Amniotic stem cell (primary cell): Measurements from ENCODE around the gene AURKAIP1.
"Not testable (repeated sequence)": the region's sequence is repeated elsewhere in the genome, so short reads cannot be mapped to it uniquely, and the experiment has no call there.

Source experiments
- DNase-seq: peaks from one replicate; lab custom pipeline; 2025; lab: John Stamatoyannopoulos, UW

Gene AURKAIP1

DNA sequence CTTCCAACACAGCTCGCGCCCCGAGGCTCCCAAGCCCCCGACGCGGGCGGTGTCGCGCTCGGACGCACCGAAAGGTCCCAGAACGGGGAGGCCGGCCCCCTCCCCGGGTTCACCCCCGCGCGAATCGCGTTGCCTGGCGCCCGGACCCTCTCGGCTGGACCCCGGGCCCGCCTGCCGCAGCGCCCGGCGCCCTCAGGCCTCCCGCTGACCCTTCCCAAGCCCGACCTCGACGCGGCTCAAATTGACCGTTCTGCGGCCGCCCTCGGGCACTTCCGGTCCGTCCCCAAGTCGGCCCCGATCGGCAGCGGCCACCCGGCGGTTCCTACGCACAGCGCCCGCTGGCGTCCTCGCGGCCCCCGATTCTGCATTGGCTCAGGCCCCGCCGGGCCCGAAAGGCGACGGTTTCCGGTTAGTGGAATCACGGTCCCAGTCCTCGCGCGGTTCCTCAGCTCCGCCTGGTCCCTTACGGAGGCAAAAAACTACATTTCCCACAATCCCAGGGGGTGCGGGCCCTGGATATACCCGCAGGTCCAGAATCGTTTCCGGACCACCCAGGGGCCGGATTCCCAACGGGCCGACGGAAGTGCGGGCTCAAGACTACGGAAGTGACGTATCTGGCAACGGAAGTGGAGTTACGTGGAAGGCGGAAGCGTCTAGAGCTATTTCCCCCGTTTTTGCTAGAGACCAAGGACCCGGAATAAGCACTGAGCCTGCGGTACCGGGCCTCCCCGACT, at the start of gene AURKAIP1:
TSS of gene AURKAIP1 (minus strand) at position 279 of the 734 bp plus-strand sequence. CDS start 451 bp downstream, outside the sequence.
- DNase-seq, result peak; percentile 99

DNA sequence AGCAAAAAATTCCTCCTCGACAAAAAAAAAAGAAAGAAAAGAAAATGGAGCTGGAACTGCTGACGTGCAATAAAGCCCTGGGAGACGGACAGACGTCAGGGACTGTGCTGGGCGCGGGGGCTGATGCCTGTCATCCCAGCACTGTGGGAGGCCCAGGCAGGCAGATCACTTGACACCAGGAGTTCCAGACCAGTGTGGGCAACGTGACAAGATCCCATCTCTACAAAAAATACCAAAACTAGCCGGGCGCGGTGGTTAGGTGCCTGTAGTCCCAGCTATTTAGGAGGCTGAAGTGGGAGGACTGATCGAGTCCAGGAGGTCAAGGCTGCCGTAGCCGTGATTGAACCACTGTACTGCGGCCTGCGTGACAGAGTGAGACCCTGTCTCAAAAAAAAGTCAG, 49.7 kb upstream of the AURKAIP1 start:
- no peak for DNase-seq

- DNase-seq, result no peak
These were observed 48.2 kb upstream of the AURKAIP1 start for GRCh38 chr1:1423245-1423597.

DNA sequence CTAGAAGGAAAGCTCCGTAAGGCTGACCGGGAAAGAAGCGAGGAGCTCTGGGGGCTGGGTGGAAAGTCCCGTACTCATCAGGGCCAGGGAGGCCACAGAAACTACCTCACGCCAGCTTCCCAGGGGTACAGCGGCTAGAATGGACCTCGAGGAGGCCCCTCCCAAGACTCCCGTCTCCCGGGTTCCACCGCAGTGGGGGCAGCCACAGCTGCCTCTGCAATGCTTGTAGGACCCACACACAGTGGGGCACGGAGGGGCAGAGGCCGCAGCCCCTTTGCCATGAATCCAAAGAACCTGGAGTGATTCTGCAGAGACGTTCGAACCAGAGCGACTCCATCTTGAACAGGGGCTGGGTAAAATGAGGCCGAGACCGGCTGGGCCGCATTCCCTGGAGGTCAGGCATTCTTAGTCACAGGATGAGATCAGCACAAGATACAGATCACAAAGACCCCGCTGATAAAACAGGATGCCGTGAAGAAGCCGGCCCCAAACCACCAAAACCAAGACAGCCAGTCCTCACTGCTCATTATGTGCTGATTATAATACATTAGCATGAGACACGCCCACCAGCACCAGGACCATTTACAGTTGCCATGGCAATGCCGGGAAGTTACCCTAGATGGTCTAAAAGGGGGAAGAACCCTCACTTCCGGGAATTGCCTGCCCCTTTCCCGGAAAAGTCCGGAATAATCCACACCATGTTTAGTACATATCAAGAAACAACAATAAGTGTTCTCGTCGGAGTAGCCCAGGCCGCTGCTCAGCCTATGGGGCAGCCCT, 47.6 kb upstream of the AURKAIP1 start:
- no peak for DNase-seq

DNA sequence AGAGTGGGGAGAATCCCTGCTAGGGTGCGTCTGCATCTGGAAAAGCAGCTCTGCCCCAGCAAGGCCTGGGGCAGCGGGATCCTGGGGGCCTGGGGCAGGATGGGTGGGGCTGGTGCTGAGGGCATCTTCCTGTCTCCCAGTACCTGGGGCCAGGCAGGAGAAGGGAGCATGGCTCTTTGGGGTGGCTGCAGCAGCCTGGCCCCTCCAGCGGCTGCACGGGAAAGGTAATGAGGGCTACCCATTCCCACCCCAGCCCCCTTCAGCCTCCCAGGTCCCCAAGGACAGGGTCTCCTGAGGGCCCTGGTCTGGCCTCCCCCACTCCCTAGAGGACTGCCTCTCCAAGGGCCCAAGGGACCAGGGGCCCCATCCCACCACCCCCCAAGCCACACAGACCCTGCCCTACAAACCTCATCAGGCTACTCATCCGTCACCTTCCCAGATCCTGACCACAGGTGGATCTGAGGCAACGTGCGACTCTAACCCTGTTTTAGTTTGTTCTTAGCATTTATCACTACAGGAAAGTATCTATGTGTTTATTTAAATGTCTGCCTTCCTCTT, 47.0 kb upstream of the AURKAIP1 start:
- no peak for DNase-seq

- no peak for DNase-seq
These were observed 46.3 kb upstream of the AURKAIP1 start, which contains the start of gene ANKRD65 for GRCh38 chr1:1421147-1421906. TSS of gene ANKRD65 (minus strand) at chr1:1421276. CDS start at chr1:1421005, 271 bp downstream.

GRCh38 chr1:1420654-1421141, 45.7 kb upstream of the AURKAIP1 start:
- DNase-seq, result no peak

DNA sequence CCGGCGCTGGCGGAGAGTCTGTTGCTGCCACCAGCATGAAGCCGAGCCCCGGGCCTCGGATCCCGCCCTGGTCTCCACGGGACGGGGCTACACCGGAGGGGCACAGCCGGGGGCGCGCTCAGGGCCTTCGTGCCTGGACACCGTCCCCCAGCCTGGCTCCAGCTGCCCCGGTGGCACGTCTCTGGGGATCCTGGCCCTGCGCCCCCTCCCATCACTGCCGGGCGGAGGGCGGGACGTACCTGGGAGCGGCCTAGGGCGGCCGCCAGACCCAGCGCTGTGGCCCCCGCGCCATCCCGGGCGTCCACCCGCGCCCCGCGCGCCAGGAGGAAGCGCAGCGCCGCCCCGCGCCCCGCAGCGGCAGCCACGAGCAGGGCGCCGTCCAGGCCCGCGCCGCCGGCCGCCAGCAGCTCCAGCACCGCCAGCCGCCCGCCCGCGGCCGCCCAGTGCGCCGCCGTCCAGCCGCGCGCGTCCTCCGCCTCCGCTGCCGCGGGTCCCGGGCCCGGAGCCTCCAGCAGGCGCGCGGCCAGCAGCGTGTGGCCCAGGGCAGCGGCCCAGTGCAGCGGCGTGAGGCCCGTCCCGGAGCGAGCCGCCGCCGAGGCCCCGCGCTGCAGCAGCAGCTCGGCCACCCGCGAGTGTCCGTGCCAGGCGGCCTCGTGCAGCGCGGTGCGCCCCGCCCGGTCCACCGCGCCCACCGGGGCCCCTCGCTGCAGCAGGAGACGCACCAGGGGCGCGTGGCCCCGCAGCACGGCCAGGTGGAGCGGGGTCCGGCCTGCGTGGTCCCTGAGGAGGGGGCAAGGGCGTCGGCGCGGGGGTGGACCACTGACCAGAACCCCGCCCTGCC, 45.0 kb upstream of the AURKAIP1 start:
- DNase-seq, result no peak

DNA sequence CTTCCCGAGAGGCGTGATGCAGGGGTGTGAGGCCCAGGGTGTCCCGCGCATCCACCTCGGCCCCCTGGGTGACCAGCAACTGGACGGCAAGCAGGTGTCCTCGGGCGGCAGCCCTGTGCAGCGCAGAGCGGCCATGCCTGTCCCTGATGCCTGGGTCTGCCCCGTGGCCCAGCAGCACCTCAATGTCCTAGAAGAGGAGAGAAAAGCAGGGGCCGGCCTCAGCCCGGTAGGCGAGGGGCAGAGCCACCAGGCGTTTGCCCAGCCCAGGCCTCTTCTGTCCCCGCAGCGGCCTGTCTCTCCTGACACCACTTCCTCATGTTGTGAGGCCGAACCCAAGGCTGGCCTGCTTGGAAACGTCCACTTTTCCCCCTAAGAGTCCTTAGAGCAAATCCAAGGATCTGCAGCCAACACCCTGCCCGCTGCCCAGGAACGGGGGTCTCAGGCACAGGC, 44.4 kb upstream of the AURKAIP1 start:
- DNase-seq, result no peak

DNA sequence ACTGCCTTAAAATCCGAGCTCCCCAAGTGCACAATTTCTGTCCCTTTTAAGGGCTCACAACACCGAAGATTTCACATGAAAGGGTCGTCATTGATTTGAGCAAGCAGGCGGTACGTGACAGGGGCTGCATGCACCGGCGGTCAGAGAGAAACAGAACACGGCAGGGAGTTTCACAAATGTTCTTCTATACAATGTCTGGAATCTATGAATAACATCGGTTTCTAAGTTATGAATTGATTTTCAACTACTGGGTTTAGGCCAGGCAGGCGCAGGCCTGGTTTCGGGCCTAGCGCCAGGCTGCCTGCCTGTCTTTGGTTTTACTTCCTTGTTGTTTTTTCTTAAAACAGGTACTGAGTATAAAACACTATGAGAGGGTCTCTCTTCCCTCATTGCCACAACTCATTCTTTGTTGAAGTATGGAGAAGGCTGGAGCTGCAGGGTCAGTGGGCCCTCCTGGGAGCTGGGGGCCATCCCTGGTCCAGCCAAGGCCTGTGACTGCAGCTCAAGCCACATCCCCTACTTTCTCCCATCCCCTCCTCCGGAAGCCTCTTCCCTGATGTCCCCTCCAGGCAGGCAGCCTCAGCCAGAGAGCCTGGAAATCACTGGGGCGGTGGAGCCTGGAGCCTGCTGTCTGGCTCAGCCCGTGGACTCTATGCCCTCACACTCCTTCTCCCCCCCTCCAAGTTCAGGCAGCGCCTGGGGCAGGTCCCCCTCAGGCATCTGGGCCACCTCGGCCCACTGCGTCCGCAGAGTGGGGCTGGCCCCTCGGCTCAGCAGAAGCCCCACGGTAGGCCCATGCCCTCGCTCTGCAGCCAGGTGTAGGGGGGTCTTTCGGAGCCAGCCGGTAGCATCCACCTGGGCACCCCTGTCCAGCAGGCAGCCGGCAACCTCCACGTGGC, 43.7 kb upstream of the AURKAIP1 start:
- DNase-seq, result no peak

DNA sequence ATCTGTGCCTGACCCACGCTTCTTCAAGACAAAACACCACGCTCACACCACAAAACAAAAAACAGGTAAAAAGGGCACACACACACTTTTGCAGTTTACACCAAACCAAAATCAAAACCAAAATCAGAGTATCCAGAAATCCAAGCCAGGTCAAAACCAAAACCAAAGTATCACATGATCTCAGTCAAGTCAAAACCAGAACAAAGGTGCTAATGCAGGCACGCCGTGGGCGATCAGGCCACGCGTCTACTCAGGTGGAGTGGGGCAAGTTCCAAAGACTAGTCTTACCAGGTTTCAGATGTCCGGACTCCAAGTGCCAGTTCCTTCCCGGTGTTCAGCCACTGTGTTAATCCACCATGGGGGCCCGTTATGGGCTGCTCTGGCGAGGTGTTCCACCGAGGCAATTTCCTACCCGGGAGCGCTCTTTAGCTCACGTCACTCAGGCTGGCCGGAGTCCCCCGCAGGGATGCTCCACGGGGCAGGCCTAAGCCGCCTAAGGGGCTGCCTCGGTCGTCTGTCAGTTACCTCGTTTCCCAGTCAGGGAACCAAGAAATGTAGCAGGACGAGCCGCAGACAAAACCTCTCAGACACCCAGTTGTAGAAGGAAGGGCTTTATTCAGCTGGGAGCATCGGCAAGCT, 42.9 kb upstream of the AURKAIP1 start:
- DNase-seq, result not testable (repeated sequence)

DNA sequence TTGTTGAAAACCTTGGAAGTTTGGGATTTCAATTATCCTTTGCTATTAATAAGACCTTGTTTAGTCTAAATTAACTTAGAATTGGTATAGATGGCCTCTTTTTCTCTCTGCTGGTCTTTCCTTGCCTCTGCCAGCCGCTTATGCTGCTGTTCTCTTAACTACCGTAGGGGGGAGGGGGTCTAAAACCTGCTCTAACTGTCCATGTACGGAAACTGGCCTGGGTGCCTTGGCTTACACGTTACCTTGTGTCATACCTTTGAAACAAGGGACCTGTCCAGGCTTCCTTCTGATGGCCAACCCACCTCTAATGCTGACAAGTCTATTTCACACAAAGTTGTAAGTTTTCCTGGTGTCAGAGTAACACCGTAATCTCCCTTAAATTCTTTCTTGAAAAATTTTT, 42.4 kb upstream of the AURKAIP1 start:
- not testable (repeated sequence) for DNase-seq

DNA sequence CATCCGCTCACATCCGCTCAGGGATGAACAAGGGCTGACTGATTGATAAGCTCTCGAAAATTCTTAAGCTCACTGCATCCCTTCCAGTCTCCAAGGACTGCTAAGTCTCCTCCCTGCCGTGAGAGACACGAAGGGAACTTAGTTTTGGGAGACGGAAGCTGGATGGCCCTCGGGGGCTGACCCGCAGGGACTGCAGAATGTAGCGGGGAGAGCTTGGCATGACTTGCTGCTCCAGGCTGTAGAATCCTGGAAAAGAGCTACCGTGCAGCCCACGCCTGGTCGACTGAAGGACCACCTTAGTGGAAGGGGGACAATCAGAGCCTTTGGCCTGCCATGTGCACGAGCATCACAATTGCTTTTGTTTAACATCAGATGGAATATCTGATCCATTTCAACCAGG, 40.7 kb upstream of the AURKAIP1 start:
- no peak for DNase-seq

- DNase-seq, result not testable (repeated sequence)
These were observed 37.4 kb upstream of the AURKAIP1 start for GRCh38 chr1:1412311-1412902.

GRCh38 chr1:1411626-1412025, 36.6 kb upstream of the AURKAIP1 start:
- DNase-seq, result no peak

- not testable (repeated sequence) for DNase-seq
These were observed 35.2 kb upstream of the AURKAIP1 start for GRCh38 chr1:1410238-1410637.

- DNase-seq, result no peak
These were observed 32.8 kb upstream of the AURKAIP1 start for GRCh38 chr1:1407636-1408318.

GRCh38 chr1:1406821-1407635, 32.0 kb upstream of the AURKAIP1 start, which contains the start of gene MRPL20:
TSS of gene MRPL20 (minus strand) at chr1:1407293. CDS start at chr1:1407217, 76 bp downstream.
- DNase-seq, result peak; percentile 90
